ENCODE data around the gene PLXDC1.
"Not testable (repeated sequence)": the region's sequence is repeated elsewhere in the genome, so short reads cannot be mapped to it uniquely, and the experiment has no call there.

The PLXDC1 gene

DNA sequence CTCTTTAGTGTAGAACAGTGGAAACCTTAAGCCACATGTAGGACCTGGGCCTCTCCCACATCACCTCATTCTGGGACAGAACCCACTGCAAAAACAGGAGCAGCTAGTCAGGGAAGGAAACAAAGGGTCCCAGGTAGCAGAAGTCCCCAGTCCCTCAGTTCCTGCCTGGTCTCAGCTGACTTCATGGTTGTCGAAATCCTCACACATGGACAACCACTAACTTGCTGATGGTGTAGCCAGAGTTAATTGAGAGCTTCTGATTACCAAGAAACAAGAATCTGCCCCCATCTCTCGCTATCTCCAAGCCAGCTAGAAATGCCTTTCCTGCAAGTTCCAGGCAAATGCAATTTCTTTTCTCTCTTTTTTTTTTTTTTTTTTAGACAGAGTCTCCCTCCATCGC, 18.1 kb upstream of the PLXDC1 start:
- TF ChIP-seq ZNF70 (CRISPR knock-in tag; IDR thresholded peaks at IDR 0.05) (no peak), TCF4 (CRISPR knock-in tag; IDR thresholded peaks at IDR 0.05; ENCODE audit: borderline replicate concordance) (no peak), ZNF565 (CRISPR knock-in tag; conservative IDR thresholded peaks at IDR 0.05; ENCODE audit: low read depth) (no peak), TOX (CRISPR knock-in tag; IDR thresholded peaks at IDR 0.05; ENCODE audit: borderline replicate concordance) (no peak), PPARA (CRISPR knock-in tag; IDR thresholded peaks at IDR 0.05; ENCODE audit: borderline replicate concordance) (no peak), OSR1 (CRISPR knock-in tag; IDR thresholded peaks at IDR 0.05) (no peak), ZNF8 (CRISPR knock-in tag; IDR thresholded peaks at IDR 0.05) (no peak), ZFP30 (CRISPR knock-in tag; IDR thresholded peaks at IDR 0.05) (no peak), ZFP3 (CRISPR knock-in tag; IDR thresholded peaks at IDR 0.05) (no peak), ESRRG (CRISPR knock-in tag; IDR thresholded peaks at IDR 0.05) (no peak), CSDC2 (CRISPR knock-in tag; IDR thresholded peaks at IDR 0.05) (no peak), RARB (CRISPR knock-in tag; IDR thresholded peaks at IDR 0.05) (no peak), ARNTL (CRISPR knock-in tag; IDR thresholded peaks at IDR 0.05; ENCODE audit: borderline replicate concordance, low read depth) (no peak), ISL1 (CRISPR knock-in tag; IDR thresholded peaks at IDR 0.05) (no peak)
- TF ChIP-seq, protein P1, sequence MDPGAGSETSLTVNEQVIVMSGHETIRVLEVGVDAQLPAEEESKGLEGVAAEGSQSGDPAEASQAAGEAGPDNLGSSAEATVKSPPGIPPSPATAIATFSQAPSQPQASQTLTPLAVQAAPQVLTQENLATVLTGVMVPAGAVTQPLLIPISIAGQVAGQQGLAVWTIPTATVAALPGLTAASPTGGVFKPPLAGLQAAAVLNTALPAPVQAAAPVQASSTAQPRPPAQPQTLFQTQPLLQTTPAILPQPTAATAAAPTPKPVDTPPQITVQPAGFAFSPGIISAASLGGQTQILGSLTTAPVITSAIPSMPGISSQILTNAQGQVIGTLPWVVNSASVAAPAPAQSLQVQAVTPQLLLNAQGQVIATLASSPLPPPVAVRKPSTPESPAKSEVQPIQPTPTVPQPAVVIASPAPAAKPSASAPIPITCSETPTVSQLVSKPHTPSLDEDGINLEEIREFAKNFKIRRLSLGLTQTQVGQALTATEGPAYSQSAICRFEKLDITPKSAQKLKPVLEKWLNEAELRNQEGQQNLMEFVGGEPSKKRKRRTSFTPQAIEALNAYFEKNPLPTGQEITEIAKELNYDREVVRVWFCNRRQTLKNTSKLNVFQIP (CRISPR knock-in tag; IDR thresholded peaks at IDR 0.05; ENCODE audit: borderline replicate concordance, low read depth), result no peak
- TF ChIP-seq, protein P2, sequence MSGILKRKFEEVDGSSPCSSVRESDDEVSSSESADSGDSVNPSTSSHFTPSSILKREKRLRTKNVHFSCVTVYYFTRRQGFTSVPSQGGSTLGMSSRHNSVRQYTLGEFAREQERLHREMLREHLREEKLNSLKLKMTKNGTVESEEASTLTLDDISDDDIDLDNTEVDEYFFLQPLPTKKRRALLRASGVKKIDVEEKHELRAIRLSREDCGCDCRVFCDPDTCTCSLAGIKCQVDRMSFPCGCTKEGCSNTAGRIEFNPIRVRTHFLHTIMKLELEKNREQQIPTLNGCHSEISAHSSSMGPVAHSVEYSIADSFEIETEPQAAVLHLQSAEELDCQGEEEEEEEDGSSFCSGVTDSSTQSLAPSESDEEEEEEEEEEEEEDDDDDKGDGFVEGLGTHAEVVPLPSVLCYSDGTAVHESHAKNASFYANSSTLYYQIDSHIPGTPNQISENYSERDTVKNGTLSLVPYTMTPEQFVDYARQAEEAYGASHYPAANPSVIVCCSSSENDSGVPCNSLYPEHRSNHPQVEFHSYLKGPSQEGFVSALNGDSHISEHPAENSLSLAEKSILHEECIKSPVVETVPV (CRISPR knock-in tag; IDR thresholded peaks at IDR 0.05), result no peak
- TF ChIP-seq, protein P3, sequence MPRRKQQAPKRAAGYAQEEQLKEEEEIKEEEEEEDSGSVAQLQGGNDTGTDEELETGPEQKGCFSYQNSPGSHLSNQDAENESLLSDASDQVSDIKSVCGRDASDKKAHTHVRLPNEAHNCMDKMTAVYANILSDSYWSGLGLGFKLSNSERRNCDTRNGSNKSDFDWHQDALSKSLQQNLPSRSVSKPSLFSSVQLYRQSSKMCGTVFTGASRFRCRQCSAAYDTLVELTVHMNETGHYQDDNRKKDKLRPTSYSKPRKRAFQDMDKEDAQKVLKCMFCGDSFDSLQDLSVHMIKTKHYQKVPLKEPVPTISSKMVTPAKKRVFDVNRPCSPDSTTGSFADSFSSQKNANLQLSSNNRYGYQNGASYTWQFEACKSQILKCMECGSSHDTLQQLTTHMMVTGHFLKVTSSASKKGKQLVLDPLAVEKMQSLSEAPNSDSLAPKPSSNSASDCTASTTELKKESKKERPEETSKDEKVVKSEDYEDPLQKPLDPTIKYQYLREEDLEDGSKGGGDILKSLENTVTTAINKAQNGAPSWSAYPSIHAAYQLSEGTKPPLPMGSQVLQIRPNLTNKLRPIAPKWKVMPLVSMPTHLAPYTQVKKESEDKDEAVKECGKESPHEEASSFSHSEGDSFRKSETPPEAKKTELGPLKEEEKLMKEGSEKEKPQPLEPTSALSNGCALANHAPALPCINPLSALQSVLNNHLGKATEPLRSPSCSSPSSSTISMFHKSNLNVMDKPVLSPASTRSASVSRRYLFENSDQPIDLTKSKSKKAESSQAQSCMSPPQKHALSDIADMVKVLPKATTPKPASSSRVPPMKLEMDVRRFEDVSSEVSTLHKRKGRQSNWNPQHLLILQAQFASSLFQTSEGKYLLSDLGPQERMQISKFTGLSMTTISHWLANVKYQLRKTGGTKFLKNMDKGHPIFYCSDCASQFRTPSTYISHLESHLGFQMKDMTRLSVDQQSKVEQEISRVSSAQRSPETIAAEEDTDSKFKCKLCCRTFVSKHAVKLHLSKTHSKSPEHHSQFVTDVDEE (CRISPR knock-in tag; IDR thresholded peaks at IDR 0.05), result no peak
- no peak for ATAC-seq

DNA sequence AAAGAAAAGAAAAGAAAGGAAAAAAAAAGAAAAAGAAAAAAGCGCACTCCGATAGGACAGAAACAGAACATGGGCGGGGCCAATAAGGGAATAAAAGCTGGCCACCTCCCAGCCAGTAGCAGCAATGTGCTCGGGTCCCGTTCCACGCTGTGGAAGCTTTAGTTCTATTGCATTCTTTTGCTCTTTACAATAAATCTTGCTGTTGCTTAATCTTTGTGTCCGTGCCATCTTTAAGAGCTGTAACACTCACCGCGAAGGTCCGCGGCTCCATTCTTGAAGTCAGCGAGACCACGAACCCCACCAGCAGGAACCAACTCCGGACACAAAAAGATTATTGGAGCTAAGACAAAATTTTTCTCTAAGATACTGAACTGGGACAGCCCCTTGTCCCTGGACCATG, 17.7 kb upstream of the PLXDC1 start:
- ATAC-seq, result no peak
- TF ChIP-seq, protein P2 (CRISPR knock-in tag; IDR thresholded peaks at IDR 0.05), result no peak
- TF ChIP-seq, protein P1 (CRISPR knock-in tag; IDR thresholded peaks at IDR 0.05; ENCODE audit: borderline replicate concordance, low read depth), result no peak
- TF ChIP-seq GLIS3 (CRISPR knock-in tag; IDR thresholded peaks at IDR 0.05) (no peak), OSR1 (CRISPR knock-in tag; IDR thresholded peaks at IDR 0.05) (no peak), ISL1 (CRISPR knock-in tag; IDR thresholded peaks at IDR 0.05) (no peak), ARNTL (CRISPR knock-in tag; IDR thresholded peaks at IDR 0.05; ENCODE audit: borderline replicate concordance, low read depth) (no peak), ZFP30 (CRISPR knock-in tag; IDR thresholded peaks at IDR 0.05) (no peak), ZNF70 (CRISPR knock-in tag; IDR thresholded peaks at IDR 0.05) (no peak), SNAI2 (CRISPR knock-in tag; IDR thresholded peaks at IDR 0.05) (no peak), PPARA (CRISPR knock-in tag; IDR thresholded peaks at IDR 0.05; ENCODE audit: borderline replicate concordance) (no peak), ESRRG (CRISPR knock-in tag; IDR thresholded peaks at IDR 0.05) (no peak), RARB (CRISPR knock-in tag; IDR thresholded peaks at IDR 0.05) (no peak), ZNF565 (CRISPR knock-in tag; conservative IDR thresholded peaks at IDR 0.05; ENCODE audit: low read depth) (no peak), TOX (CRISPR knock-in tag; IDR thresholded peaks at IDR 0.05; ENCODE audit: borderline replicate concordance) (no peak), ZNF8 (CRISPR knock-in tag; IDR thresholded peaks at IDR 0.05) (no peak), TCF4 (CRISPR knock-in tag; IDR thresholded peaks at IDR 0.05; ENCODE audit: borderline replicate concordance) (no peak)
- TF ChIP-seq, protein P4, sequence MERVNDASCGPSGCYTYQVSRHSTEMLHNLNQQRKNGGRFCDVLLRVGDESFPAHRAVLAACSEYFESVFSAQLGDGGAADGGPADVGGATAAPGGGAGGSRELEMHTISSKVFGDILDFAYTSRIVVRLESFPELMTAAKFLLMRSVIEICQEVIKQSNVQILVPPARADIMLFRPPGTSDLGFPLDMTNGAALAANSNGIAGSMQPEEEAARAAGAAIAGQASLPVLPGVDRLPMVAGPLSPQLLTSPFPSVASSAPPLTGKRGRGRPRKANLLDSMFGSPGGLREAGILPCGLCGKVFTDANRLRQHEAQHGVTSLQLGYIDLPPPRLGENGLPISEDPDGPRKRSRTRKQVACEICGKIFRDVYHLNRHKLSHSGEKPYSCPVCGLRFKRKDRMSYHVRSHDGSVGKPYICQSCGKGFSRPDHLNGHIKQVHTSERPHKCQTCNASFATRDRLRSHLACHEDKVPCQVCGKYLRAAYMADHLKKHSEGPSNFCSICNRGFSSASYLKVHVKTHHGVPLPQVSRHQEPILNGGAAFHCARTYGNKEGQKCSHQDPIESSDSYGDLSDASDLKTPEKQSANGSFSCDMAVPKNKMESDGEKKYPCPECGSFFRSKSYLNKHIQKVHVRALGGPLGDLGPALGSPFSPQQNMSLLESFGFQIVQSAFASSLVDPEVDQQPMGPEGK (CRISPR knock-in tag; IDR thresholded peaks at IDR 0.05; ENCODE audit: borderline replicate concordance), result no peak
- TF ChIP-seq, protein P5, sequence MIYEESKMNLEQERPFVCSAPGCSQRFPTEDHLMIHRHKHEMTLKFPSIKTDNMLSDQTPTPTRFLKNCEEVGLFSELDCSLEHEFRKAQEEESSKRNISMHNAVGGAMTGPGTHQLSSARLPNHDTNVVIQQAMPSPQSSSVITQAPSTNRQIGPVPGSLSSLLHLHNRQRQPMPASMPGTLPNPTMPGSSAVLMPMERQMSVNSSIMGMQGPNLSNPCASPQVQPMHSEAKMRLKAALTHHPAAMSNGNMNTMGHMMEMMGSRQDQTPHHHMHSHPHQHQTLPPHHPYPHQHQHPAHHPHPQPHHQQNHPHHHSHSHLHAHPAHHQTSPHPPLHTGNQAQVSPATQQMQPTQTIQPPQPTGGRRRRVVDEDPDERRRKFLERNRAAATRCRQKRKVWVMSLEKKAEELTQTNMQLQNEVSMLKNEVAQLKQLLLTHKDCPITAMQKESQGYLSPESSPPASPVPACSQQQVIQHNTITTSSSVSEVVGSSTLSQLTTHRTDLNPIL (CRISPR knock-in tag; IDR thresholded peaks at IDR 0.05; ENCODE audit: low read depth), result no peak

DNA sequence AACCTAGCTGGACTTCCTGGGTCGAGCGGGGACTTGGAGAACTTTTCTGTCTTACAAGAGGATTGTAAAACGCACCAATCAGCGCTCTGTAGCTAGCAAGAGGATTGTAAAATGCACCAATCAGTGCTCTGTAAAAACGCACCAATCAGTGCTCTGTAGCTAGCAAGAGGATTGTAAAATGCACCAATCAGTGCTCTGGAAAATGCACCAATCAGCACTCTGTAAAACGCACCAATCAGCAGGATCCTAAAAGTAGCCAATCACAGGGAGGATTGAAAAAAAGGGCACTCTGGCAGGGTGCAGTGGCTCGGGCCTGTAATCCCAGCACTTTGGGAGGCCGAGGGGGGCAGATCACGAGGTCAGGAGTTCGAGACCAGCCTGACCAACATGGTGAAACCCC, 17.1 kb upstream of the PLXDC1 start:
- not testable (repeated sequence) for ATAC-seq

Data from SK-N-SH treated with all-trans-retinoic acid at 6 μM for 48 hours (cell line).